HEK293T (cell line): ENCODE data around the gene NFS1.

Source experiments
- CTCF ChIA-PET: fragments of 350-600 bp; formaldehyde crosslinking; extraction: SDS; loops from one replicate; lab custom pipeline; 2021; ENCODE audit warnings: antibody characterized with exemption, inconsistent platforms; lab: Yijun Ruan, JAX
- POLR2A ChIA-PET: fragments of 350-600 bp; formaldehyde crosslinking; extraction: SDS; loops from one replicate; lab custom pipeline; 2020; ENCODE audit warnings: antibody characterized with exemption, inconsistent platforms; lab: Yijun Ruan, JAX
- DNase-seq: peaks from one replicate; pipeline ENCODE4 v3.0.0; 2012; ENCODE audit warnings: mixed read lengths; ENCODE audit errors: extremely low spot score
- ARNT ChIP-seq: fragments of 450-650 bp; IDR thresholded peaks from 2 replicates; pipeline ENCODE4 v1.6.1; 2017; ENCODE audit warnings: mild to moderate bottlenecking
- BHLHE40 ChIP-seq: fragments of 450-650 bp; IDR thresholded peaks from 2 replicates; pipeline ENCODE4 v1.6.1; 2016; ENCODE audit warnings: mild to moderate bottlenecking, moderate library complexity, borderline replicate concordance
- CTBP1 ChIP-seq: fragments of 450-650 bp; IDR thresholded peaks from 2 replicates; pipeline ENCODE4 v1.6.1; 2016; ENCODE audit warnings: borderline replicate concordance
- ELF4 ChIP-seq: fragments of 450-650 bp; IDR thresholded peaks from 2 replicates; pipeline ENCODE4 v1.6.1; 2017; ENCODE audit warnings: antibody characterized with exemption
- FOXA1 ChIP-seq: fragments of 450-650 bp; IDR thresholded peaks from 2 replicates; pipeline ENCODE4 v1.6.1; 2016; ENCODE audit warnings: mild to moderate bottlenecking
- FOXK2 ChIP-seq: fragments of 450-650 bp; IDR thresholded peaks from 2 replicates; pipeline ENCODE4 v1.6.1; 2016; ENCODE audit warnings: mild to moderate bottlenecking
- FOXM1 ChIP-seq: fragments of 450-650 bp; IDR thresholded peaks from 2 replicates; pipeline ENCODE4 v1.6.1; 2017; ENCODE audit warnings: mild to moderate bottlenecking, borderline replicate concordance
- HDGF ChIP-seq: fragments of 450-650 bp; IDR thresholded peaks from 2 replicates; pipeline ENCODE4 v1.6.1; 2017; ENCODE audit warnings: antibody characterized with exemption, borderline replicate concordance
- L3MBTL2 ChIP-seq: fragments of 450-650 bp; conservative IDR thresholded peaks from 2 replicates; pipeline ENCODE4 v1.6.1; 2016; ENCODE audit warnings: mild to moderate bottlenecking
- LEF1 ChIP-seq: fragments of 450-650 bp; IDR thresholded peaks from 2 replicates; pipeline ENCODE4 v1.6.1; 2017; ENCODE audit warnings: mild to moderate bottlenecking, borderline replicate concordance
- NFRKB ChIP-seq: fragments of 450-650 bp; IDR thresholded peaks from 2 replicates; pipeline ENCODE4 v1.6.1; 2016; ENCODE audit warnings: mild to moderate bottlenecking, moderate library complexity
- PKNOX1 ChIP-seq: fragments of 450-650 bp; IDR thresholded peaks from 2 replicates; pipeline ENCODE4 v1.6.1; 2016
- SP1 ChIP-seq: fragments of 450-650 bp; IDR thresholded peaks from 2 replicates; pipeline ENCODE4 v1.6.1; 2017
- SUZ12 ChIP-seq: fragments of 450-650 bp; IDR thresholded peaks from 2 replicates; pipeline ENCODE4 v1.6.1; 2016; ENCODE audit warnings: mild to moderate bottlenecking
- TARDBP ChIP-seq: fragments of 450-650 bp; IDR thresholded peaks from 2 replicates; pipeline ENCODE4 v1.6.1; 2016
- ZNF384 ChIP-seq: fragments of 450-650 bp; IDR thresholded peaks from 2 replicates; pipeline ENCODE4 v1.6.1; 2016

The NFS1 gene

GRCh38 chr20:35640724-35641123 lies 58.4 kb downstream of the NFS1 start:
- ChIA-PET CTCF (no interaction called here), POLR2A (interaction anchor here (0.6 to 1.9 kb wide), 2 partner anchors 101 to 102 kb away, joined by 3 to 4 read pairs; partner anchors contain the start of gene RBM39)
- no peak for DNase-seq
- TF ChIP-seq LEF1 (no peak), SUZ12 (no peak), SP1 (no peak), ELF4 (no peak), CTBP1 (no peak), HDGF (no peak), ZNF384 (no peak), BHLHE40 (no peak), FOXA1 (no peak), TARDBP (no peak), FOXM1 (no peak), ARNT (no peak), L3MBTL2 (no peak), FOXK2 (no peak), PKNOX1 (no peak), NFRKB (no peak)

- CTCF ChIA-PET, result no interaction called here
- no peak for DNase-seq
- TF ChIP-seq SP1, result no peak
- no peak for TF ChIP-seq FOXA1
- TF ChIP-seq FOXM1, result no peak
- no peak for TF ChIP-seq ELF4
- no peak for TF ChIP-seq FOXK2
- TF ChIP-seq PKNOX1, result no peak
- no peak for TF ChIP-seq NFRKB
- no peak for TF ChIP-seq BHLHE40
- no peak for TF ChIP-seq TARDBP
- no peak for TF ChIP-seq SUZ12
- no peak for TF ChIP-seq CTBP1
- TF ChIP-seq LEF1, result no peak
- no peak for TF ChIP-seq ZNF384
- no peak for TF ChIP-seq L3MBTL2
- TF ChIP-seq HDGF, result no peak
- no peak for TF ChIP-seq ARNT
- POLR2A ChIA-PET, result no interaction called here
Observed at GRCh38 chr20:35638751-35639150, 60.4 kb downstream of the NFS1 start.

GRCh38 chr20:35637276-35637675 lies 61.9 kb downstream of the NFS1 start:
- POLR2A ChIA-PET, result interaction anchor here (1.8 kb wide), 1 partner anchor 18 kb away, joined by 6 read pairs; no protein-coding TSS in a partner anchor
- no peak for TF ChIP-seq SUZ12
- TF ChIP-seq FOXM1, result no peak
- no peak for TF ChIP-seq FOXA1
- no peak for TF ChIP-seq BHLHE40
- no peak for TF ChIP-seq FOXK2
- no peak for TF ChIP-seq NFRKB
- TF ChIP-seq ARNT, result no peak
- TF ChIP-seq ELF4, result no peak
- no peak for TF ChIP-seq PKNOX1
- TF ChIP-seq SP1, result no peak
- no peak for TF ChIP-seq TARDBP
- no peak for TF ChIP-seq LEF1
- TF ChIP-seq CTBP1, result no peak
- DNase-seq, result no peak
- CTCF ChIA-PET, result interaction anchor here (0.6 kb wide), 1 partner anchor 247 kb away, joined by 3 read pairs; no protein-coding TSS in a partner anchor

GRCh38 chr20:35636095-35636494 lies 63.1 kb downstream of the NFS1 start:
- CTCF ChIA-PET, result no interaction called here
- DNase-seq, result no peak
- TF ChIP-seq ARNT, result no peak
- no peak for TF ChIP-seq L3MBTL2
- no peak for TF ChIP-seq FOXK2
- no peak for TF ChIP-seq SUZ12
- TF ChIP-seq NFRKB, result no peak
- TF ChIP-seq BHLHE40, result no peak
- TF ChIP-seq SP1, result no peak
- TF ChIP-seq CTBP1, result no peak
- no peak for TF ChIP-seq ELF4
- TF ChIP-seq LEF1, result no peak
- no peak for TF ChIP-seq TARDBP
- no peak for TF ChIP-seq FOXM1
- POLR2A ChIA-PET, result interaction anchor here (1.8 kb wide), 1 partner anchor 17 kb away, joined by 6 read pairs; no protein-coding TSS in a partner anchor

- no peak for DNase-seq
- TF ChIP-seq TARDBP (no peak), HDGF (no peak), ARNT (no peak), BHLHE40 (no peak), FOXM1 (no peak), L3MBTL2 (no peak), ZNF384 (no peak), FOXA1 (no peak), SP1 (no peak)
- ChIA-PET CTCF (no interaction called here), POLR2A (interaction anchor here (1.8 kb wide), 1 partner anchor 16 kb away, joined by 6 read pairs; no protein-coding TSS in a partner anchor)
Observed at GRCh38 chr20:35635652-35636051, 63.5 kb downstream of the NFS1 start.
